Ishikawa (cell line): ENCODE results near the gene RAPGEF2.

ENCODE experiments used
- CEBPB ChIP-seq: IDR thresholded peaks from 2 replicates; pipeline ENCODE4 v1.6.1; 2012
- CREB1 ChIP-seq: IDR thresholded peaks from 2 replicates; pipeline ENCODE4 v1.6.1; 2012; ENCODE audit warnings: low read depth
- EGR1 ChIP-seq: IDR thresholded peaks from 2 replicates; pipeline ENCODE4 v1.6.1; 2012
- EP300 ChIP-seq: IDR thresholded peaks from 2 replicates; pipeline ENCODE4 v1.6.1; 2012; ENCODE audit warnings: borderline replicate concordance
- FOXM1 ChIP-seq: IDR thresholded peaks from 2 replicates; pipeline ENCODE4 v1.6.1; 2012; ENCODE audit warnings: low read depth, borderline replicate concordance
- NFIC ChIP-seq: IDR thresholded peaks from 2 replicates; pipeline ENCODE4 v1.6.1; 2012
- RAD21 ChIP-seq: IDR thresholded peaks from 2 replicates; pipeline ENCODE4 v1.6.1; 2012; ENCODE audit warnings: low read depth
- TAF1 ChIP-seq: IDR thresholded peaks from 2 replicates; pipeline ENCODE4 v1.6.1; 2012; ENCODE audit warnings: low read depth, mild to moderate bottlenecking
- TCF12 ChIP-seq: IDR thresholded peaks from 2 replicates; pipeline ENCODE4 v1.6.1; 2012; ENCODE audit warnings: low read depth
- TEAD4 ChIP-seq: IDR thresholded peaks from 2 replicates; pipeline ENCODE4 v1.6.1; 2012
- YY1 ChIP-seq: IDR thresholded peaks from 2 replicates; pipeline ENCODE4 v1.6.1; 2012; ENCODE audit warnings: low read depth
- ZBTB7A ChIP-seq: IDR thresholded peaks from 2 replicates; pipeline ENCODE4 v1.6.1; 2012; ENCODE audit warnings: low read depth
- TF ChIP-seq, protein P1 (sequence below): IDR thresholded peaks from 2 replicates; pipeline ENCODE4 v1.6.1; 2012; ENCODE audit warnings: low read depth, mild to moderate bottlenecking
- TF ChIP-seq, protein P2 (sequence below): IDR thresholded peaks from 2 replicates; pipeline ENCODE4 v1.6.1; 2012
- TF ChIP-seq, protein P3 (sequence below): IDR thresholded peaks from 2 replicates; pipeline ENCODE4 v1.6.1; 2012

The RAPGEF2 gene

GRCh38 chr4:159162576-159162975 is 59.7 kb downstream of the RAPGEF2 start:
- TF ChIP-seq FOXM1, result no peak
- no peak for TF ChIP-seq EP300
- TF ChIP-seq EGR1, result no peak
- TF ChIP-seq CEBPB, result no peak
- no peak for TF ChIP-seq ZBTB7A

DNA sequence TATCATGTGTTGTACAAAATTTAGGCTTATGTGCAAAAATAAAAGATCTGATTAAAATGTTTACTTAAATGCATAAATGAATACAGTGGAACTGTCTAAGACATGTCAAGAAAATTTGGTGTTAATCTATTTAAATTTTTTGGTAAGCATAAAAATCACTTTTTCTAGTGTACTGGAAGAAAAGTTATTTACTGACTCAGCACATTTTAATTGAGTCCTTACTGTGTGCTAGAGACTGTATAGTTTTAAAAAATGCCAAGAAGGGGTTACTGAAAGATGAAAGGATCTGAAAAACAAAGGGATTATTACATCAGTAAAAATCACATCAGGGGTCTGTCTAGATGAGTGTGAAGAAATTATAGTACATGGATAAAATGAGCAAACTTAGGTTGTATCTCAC is 60.6 kb downstream of the RAPGEF2 start:
- no peak for TF ChIP-seq ZBTB7A
- TF ChIP-seq RAD21, result no peak
- TF ChIP-seq TAF1, result no peak
- TF ChIP-seq, protein P1, sequence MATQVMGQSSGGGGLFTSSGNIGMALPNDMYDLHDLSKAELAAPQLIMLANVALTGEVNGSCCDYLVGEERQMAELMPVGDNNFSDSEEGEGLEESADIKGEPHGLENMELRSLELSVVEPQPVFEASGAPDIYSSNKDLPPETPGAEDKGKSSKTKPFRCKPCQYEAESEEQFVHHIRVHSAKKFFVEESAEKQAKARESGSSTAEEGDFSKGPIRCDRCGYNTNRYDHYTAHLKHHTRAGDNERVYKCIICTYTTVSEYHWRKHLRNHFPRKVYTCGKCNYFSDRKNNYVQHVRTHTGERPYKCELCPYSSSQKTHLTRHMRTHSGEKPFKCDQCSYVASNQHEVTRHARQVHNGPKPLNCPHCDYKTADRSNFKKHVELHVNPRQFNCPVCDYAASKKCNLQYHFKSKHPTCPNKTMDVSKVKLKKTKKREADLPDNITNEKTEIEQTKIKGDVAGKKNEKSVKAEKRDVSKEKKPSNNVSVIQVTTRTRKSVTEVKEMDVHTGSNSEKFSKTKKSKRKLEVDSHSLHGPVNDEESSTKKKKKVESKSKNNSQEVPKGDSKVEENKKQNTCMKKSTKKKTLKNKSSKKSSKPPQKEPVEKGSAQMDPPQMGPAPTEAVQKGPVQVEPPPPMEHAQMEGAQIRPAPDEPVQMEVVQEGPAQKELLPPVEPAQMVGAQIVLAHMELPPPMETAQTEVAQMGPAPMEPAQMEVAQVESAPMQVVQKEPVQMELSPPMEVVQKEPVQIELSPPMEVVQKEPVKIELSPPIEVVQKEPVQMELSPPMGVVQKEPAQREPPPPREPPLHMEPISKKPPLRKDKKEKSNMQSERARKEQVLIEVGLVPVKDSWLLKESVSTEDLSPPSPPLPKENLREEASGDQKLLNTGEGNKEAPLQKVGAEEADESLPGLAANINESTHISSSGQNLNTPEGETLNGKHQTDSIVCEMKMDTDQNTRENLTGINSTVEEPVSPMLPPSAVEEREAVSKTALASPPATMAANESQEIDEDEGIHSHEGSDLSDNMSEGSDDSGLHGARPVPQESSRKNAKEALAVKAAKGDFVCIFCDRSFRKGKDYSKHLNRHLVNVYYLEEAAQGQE, result no peak
- TF ChIP-seq EGR1, result no peak
- TF ChIP-seq TCF12, result no peak
- no peak for TF ChIP-seq EP300
- no peak for TF ChIP-seq CEBPB
- TF ChIP-seq YY1, result no peak
- TF ChIP-seq CREB1, result no peak

DNA sequence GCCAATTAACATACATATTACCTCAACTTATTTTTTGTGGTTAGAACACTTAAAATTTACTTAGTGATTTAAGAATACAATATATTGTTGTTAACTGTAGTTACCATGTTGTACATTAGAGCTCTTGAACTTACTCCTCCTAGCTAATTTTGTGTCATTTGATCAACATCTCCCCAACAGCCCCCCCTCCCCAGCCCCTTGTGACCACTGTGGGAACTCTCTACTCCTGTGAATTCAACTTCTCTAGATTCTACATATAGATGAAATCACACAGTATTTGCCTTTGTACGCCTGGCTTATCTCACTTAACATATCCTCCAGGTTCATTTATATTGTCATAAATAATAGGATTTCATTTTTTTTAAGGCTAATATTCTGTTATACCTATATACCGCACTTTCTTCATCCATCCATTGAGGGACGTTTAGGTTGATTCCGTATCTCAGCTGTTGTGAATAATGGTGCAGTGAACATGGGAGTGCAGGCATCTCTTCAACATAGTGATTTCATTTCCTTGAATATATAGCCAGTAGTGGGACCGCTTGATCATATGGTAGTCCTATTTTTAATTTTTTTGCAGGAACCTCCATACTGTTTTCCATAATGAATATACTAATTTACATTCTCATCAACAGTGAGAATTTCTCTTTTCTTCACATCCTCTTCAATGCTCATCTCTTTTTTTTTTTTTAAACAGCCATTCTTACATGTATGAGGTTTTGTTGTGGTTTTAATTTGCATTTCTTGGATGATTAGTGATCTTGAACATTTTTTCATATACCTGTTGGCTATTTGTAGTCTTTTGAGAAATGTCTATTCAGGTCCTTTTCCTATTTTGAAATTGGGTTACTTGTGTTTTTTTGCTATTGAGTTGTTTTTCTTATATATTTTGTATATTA is 66.8 kb downstream of the RAPGEF2 start:
- TF ChIP-seq CEBPB (no peak), YY1 (no peak)

DNA sequence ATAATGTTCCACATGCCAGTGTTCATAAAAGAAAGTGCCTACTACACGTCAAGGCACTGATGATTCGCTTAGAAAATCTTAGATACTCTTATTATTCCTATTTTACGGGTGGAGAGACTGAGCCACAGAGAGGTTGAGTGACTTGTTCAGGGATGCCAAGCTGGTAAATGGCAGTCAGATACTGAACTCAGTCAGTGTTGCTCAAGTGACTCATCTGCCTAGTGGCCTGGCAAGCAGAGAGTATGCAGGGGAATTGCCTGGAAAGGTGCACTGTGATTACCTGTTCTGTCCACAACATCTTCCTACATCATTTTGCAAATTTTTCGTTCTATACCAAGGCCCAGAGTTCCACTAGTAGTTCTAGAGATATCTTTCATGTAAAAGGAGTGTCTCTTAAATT is 68.4 kb downstream of the RAPGEF2 start:
- TF ChIP-seq ZBTB7A (no peak), YY1 (no peak), EGR1 (no peak), NFIC (no peak), EP300 (no peak), FOXM1 (no peak), CEBPB (no peak), TEAD4 (no peak), CREB1 (no peak), TAF1 (no peak), RAD21 (no peak), TCF12 (no peak)
- TF ChIP-seq, protein P2, sequence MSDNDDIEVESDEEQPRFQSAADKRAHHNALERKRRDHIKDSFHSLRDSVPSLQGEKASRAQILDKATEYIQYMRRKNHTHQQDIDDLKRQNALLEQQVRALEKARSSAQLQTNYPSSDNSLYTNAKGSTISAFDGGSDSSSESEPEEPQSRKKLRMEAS, result no peak
- TF ChIP-seq, protein P3, sequence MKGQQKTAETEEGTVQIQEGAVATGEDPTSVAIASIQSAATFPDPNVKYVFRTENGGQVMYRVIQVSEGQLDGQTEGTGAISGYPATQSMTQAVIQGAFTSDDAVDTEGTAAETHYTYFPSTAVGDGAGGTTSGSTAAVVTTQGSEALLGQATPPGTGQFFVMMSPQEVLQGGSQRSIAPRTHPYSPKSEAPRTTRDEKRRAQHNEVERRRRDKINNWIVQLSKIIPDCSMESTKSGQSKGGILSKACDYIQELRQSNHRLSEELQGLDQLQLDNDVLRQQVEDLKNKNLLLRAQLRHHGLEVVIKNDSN, result no peak
- TF ChIP-seq, protein P1, result no peak

- TF ChIP-seq, protein P2, result no peak
- TF ChIP-seq CREB1, result no peak
Observed at GRCh38 chr4:159173886-159174285, 71.0 kb downstream of the RAPGEF2 start.

DNA sequence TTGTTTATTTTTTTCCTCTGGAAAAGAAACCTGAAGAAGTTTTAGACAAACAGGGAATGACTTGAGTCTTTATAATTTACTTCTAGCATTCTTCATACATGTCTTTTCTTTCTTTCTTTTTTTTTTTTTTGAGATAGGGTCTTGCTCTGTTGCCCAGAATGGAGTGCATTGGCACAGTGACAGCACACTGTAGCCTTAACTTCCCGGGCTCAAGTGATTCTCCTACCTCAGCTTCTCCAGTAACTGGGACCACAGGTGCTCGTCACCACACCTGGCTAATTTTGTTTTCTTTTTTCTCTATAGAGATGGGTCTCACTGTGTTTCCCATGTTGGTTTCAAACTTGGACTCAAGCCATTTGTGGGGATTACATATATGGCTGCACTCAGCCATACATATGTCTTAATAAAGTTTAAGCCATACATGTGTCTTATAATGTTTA is 71.8 kb downstream of the RAPGEF2 start:
- no peak for TF ChIP-seq YY1
- no peak for TF ChIP-seq CEBPB
- TF ChIP-seq, protein P2, result no peak
- no peak for TF ChIP-seq EGR1
- no peak for TF ChIP-seq FOXM1
- TF ChIP-seq RAD21, result no peak
- no peak for TF ChIP-seq ZBTB7A
- TF ChIP-seq TCF12, result no peak
- TF ChIP-seq, protein P3, result no peak
- TF ChIP-seq TEAD4, result no peak
- no peak for TF ChIP-seq NFIC
- TF ChIP-seq, protein P1, result no peak
- TF ChIP-seq TAF1, result no peak
- no peak for TF ChIP-seq EP300
- TF ChIP-seq CREB1, result no peak
